ENCODE data around the gene RAMACL.

GRCh38 chr6:166621114-166621540 lies 34.6 kb upstream of the RAMACL start:
- TF ChIP-seq, protein P1, sequence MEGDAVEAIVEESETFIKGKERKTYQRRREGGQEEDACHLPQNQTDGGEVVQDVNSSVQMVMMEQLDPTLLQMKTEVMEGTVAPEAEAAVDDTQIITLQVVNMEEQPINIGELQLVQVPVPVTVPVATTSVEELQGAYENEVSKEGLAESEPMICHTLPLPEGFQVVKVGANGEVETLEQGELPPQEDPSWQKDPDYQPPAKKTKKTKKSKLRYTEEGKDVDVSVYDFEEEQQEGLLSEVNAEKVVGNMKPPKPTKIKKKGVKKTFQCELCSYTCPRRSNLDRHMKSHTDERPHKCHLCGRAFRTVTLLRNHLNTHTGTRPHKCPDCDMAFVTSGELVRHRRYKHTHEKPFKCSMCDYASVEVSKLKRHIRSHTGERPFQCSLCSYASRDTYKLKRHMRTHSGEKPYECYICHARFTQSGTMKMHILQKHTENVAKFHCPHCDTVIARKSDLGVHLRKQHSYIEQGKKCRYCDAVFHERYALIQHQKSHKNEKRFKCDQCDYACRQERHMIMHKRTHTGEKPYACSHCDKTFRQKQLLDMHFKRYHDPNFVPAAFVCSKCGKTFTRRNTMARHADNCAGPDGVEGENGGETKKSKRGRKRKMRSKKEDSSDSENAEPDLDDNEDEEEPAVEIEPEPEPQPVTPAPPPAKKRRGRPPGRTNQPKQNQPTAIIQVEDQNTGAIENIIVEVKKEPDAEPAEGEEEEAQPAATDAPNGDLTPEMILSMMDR (IDR thresholded peaks at IDR 0.05 in 2 of 3, conservative IDR thresholded peaks at IDR 0.05 in 1 of 3; ENCODE audit: borderline replicate concordance in 1 of 3, insufficient read depth in 1 of 3, low read depth in 2 of 3, low read length in 2 of 3) = no peak
- TF ChIP-seq SP1 (IDR thresholded peaks at IDR 0.05; ENCODE audit: low read depth) (no peak), POLR2A (IDR thresholded peaks at IDR 0.05; ENCODE audit: borderline replicate concordance, extremely low read depth, insufficient read depth, insufficient read length) (no peak), RAD21 (IDR thresholded peaks at IDR 0.05; ENCODE audit: low read depth) (no peak), YY1 (IDR thresholded peaks at IDR 0.05; ENCODE audit: extremely low read depth, insufficient replicate concordance, low read depth, low read length) (no peak), CEBPB (IDR thresholded peaks at IDR 0.05; ENCODE audit: low read depth) (no peak)
- TF ChIP-seq, protein P2, sequence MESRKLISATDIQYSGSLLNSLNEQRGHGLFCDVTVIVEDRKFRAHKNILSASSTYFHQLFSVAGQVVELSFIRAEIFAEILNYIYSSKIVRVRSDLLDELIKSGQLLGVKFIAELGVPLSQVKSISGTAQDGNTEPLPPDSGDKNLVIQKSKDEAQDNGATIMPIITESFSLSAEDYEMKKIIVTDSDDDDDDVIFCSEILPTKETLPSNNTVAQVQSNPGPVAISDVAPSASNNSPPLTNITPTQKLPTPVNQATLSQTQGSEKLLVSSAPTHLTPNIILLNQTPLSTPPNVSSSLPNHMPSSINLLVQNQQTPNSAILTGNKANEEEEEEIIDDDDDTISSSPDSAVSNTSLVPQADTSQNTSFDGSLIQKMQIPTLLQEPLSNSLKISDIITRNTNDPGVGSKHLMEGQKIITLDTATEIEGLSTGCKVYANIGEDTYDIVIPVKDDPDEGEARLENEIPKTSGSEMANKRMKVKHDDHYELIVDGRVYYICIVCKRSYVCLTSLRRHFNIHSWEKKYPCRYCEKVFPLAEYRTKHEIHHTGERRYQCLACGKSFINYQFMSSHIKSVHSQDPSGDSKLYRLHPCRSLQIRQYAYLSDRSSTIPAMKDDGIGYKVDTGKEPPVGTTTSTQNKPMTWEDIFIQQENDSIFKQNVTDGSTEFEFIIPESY (IDR thresholded peaks at IDR 0.05; ENCODE audit: extremely low read depth, insufficient replicate concordance, low read length) = no peak

Data from HCT116 (cell line).